Activated CD4-positive, alpha-beta T cell treated with anti-CD3 and anti-CD28 coated beads, Interleukin-10, Interleukin-2, amounts not matched to agents 100 ng/mL and 50 ng/mL, durations not matched to agents 16 hours and 8 hours (primary cell): Measurements from ENCODE around the gene ATP1A1.

ENCODE experiments used
- DNase-seq: peaks from one replicate; pipeline ENCODE4 v3.0.0-alpha.2; 2020

Gene ATP1A1

GRCh38 chr1:116415699-116416533 is 42.9 kb downstream of the ATP1A1 start:
- DNase-seq = no peak

GRCh38 chr1:116416854-116417513 is 43.9 kb downstream of the ATP1A1 start:
- no peak for DNase-seq

GRCh38 chr1:116417678-116418077 is 44.6 kb downstream of the ATP1A1 start:
- DNase-seq = no peak

GRCh38 chr1:116418091-116418830 is 45.2 kb downstream of the ATP1A1 start:
- DNase-seq = peak; percentile 92

GRCh38 chr1:116420417-116421200 is 47.6 kb downstream of the ATP1A1 start:
- no peak for DNase-seq

GRCh38 chr1:116424438-116424837 is 51.4 kb downstream of the ATP1A1 start:
- no peak for DNase-seq

GRCh38 chr1:116424863-116425262 is 51.8 kb downstream of the ATP1A1 start:
- DNase-seq = no peak

- DNase-seq = no peak
Observed at GRCh38 chr1:116425987-116426386, 52.9 kb downstream of the ATP1A1 start.

GRCh38 chr1:116426401-116426800 is 53.4 kb downstream of the ATP1A1 start:
- DNase-seq = no peak

- no peak for DNase-seq
Observed at GRCh38 chr1:116428576-116428975, 55.5 kb downstream of the ATP1A1 start.

- DNase-seq = no peak
Observed at GRCh38 chr1:116429821-116430374, 56.9 kb downstream of the ATP1A1 start.

- DNase-seq = no peak
Observed at GRCh38 chr1:116431870-116432500, 58.9 kb downstream of the ATP1A1 start.

- DNase-seq = no peak
Observed at GRCh38 chr1:116432655-116433265, 59.7 kb downstream of the ATP1A1 start.

- no peak for DNase-seq
Observed at GRCh38 chr1:116433275-116434257, 60.5 kb downstream of the ATP1A1 start.

- no peak for DNase-seq
Observed at GRCh38 chr1:116434849-116435248, 61.8 kb downstream of the ATP1A1 start.

GRCh38 chr1:116435806-116436610 is 63.0 kb downstream of the ATP1A1 start:
- DNase-seq = no peak

- no peak for DNase-seq
Observed at GRCh38 chr1:116436611-116436970, 63.5 kb downstream of the ATP1A1 start.

- no peak for DNase-seq
Observed at GRCh38 chr1:116439701-116440100, 66.7 kb downstream of the ATP1A1 start.

GRCh38 chr1:116440731-116441130 is 67.7 kb downstream of the ATP1A1 start:
- DNase-seq = no peak
